Chondrocyte (in vitro differentiated cells): ENCODE data around the gene WIF1. TPM values are rescaled to one million over a fixed set of nuclear protein-coding genes. Genes with fewer than 3 reads are reported as not detected.

Experiments used
- DNase-seq: peaks from one replicate; pipeline ENCODE4 v3.0.0; 2021; ENCODE audit warnings: mixed read lengths, low spot score
- H3K27ac Mint-ChIP-seq: one replicate; pipeline ENCODE4 v1.8.0; 2021; ENCODE audit warnings: mild to moderate bottlenecking, moderate library complexity, mixed read lengths; ENCODE audit not compliant: unreplicated experiment
- H3K27me3 Mint-ChIP-seq: 2 replicates; pipeline ENCODE4 v1.8.0; 2021; ENCODE audit warnings: low read depth, mixed read lengths
- H3K36me3 Mint-ChIP-seq: 2 replicates; pipeline ENCODE4 v1.8.0; 2021; ENCODE audit warnings: low read depth, mixed read lengths
- H3K4me1 Mint-ChIP-seq: 2 replicates; pipeline ENCODE4 v1.8.0; 2021; ENCODE audit warnings: low read depth, mild to moderate bottlenecking, mixed read lengths
- H3K4me3 Mint-ChIP-seq: one replicate; pipeline ENCODE4 v1.8.0; 2021; ENCODE audit warnings: mild to moderate bottlenecking, moderate library complexity, mixed read lengths; ENCODE audit not compliant: unreplicated experiment
- H3K9me3 Mint-ChIP-seq: 2 replicates; pipeline ENCODE4 v1.8.0; 2021; ENCODE audit warnings: low read depth, mixed read lengths
- total RNA-seq: library from RNA; stranded (reverse); gene quantifications from 3 replicates; pipeline ENCODE4 v1.2.1, GENCODE V29; 2021
- TF ChIP-seq, protein P1 (sequence below): fragments of 200-600 bp; sonication (generic); IDR thresholded peaks from 2 replicates; pipeline ENCODE4 v1.5.0; 2021; ENCODE audit warnings: antibody characterized with exemption, mild to moderate bottlenecking, moderate library complexity

Gene WIF1
- total RNA-seq, 1 donor from 2014 or later = not detected

DNA sequence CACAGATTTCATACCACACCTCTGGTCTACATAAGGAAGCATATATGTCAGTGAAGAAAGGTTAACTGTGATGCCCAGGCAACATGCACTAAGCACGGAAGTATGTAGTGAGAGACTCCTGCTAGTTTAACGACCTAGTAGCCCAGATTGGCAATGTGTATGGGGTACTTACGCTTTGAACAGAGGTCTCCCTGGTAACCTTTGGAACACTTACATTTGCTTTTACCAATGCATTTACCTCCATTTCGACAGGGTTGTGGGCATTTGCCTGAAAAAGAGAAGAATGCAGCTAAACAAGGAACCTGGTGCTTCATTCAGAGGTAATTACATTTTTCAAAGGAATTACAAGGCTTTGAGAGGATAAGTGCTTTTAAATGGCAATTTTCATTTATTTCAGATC is 65.2 kb downstream of the WIF1 start:
- peaks cover 9% of the 10 kb centered on the region for H3K4me1 Mint-ChIP-seq
- peaks cover 38% of the 10 kb centered on the region for H3K27me3 Mint-ChIP-seq
- peaks cover 6% of the 10 kb centered on the region for H3K9me3 Mint-ChIP-seq
- no peaks in the 10 kb centered on the region for H3K36me3 Mint-ChIP-seq
- TF ChIP-seq, protein P1, sequence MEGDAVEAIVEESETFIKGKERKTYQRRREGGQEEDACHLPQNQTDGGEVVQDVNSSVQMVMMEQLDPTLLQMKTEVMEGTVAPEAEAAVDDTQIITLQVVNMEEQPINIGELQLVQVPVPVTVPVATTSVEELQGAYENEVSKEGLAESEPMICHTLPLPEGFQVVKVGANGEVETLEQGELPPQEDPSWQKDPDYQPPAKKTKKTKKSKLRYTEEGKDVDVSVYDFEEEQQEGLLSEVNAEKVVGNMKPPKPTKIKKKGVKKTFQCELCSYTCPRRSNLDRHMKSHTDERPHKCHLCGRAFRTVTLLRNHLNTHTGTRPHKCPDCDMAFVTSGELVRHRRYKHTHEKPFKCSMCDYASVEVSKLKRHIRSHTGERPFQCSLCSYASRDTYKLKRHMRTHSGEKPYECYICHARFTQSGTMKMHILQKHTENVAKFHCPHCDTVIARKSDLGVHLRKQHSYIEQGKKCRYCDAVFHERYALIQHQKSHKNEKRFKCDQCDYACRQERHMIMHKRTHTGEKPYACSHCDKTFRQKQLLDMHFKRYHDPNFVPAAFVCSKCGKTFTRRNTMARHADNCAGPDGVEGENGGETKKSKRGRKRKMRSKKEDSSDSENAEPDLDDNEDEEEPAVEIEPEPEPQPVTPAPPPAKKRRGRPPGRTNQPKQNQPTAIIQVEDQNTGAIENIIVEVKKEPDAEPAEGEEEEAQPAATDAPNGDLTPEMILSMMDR = no peak
- DNase-seq = no peak
- H3K4me3 Mint-ChIP-seq = no peak overlapping the region
- H3K27ac Mint-ChIP-seq = no peak overlapping the region

DNA sequence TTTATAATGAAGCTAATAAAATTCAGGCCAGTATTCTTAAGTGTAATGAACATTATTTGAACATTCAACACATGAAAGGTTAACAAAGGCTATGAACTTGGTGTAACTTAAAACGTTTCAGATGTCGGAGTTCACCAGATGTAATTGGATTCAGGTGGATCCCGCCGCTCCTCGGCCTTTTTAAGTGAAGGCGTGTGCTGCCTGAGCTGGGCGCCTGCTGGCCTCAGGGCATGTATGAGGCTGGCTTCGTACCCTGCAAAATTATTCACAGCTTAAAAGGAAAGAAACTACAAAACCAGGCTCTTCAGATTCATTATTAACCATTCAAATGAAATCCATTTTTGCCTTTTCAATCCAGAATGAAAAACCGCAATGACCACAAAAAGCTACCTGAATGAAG is 69.9 kb downstream of the WIF1 start:
- H3K9me3 Mint-ChIP-seq = no peaks in the 10 kb centered on the region
- H3K27me3 Mint-ChIP-seq = peaks cover 51% of the 10 kb centered on the region
- no peaks in the 10 kb centered on the region for H3K36me3 Mint-ChIP-seq
- no peak overlapping the region for H3K27ac Mint-ChIP-seq
- H3K4me1 Mint-ChIP-seq = peaks cover 9% of the 10 kb centered on the region
- TF ChIP-seq, protein P1 = no peak
- DNase-seq = no peak
- no peak overlapping the region for H3K4me3 Mint-ChIP-seq

DNA sequence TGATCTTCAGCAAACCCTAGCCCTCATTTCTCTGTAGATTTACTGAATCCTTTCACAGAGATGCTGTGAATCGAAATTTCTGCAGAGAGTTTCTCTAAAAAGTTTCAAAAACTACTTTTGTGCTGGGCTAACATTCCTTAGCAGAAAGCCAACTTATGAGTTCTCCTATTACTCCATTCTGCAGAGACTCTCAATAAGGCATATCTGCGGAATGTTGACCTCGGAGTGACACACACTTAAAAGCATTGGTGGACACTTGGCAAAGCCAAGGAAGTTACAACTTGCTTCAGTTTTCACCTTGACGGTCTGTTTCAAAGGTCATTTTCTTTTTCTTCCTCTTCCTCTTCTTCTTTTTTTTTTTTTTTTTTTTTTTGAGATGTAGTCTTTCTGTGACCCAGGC is 75.8 kb downstream of the WIF1 start:
- no peak for DNase-seq
- no peaks in the 10 kb centered on the region for H3K9me3 Mint-ChIP-seq
- H3K27me3 Mint-ChIP-seq = peaks cover 25% of the 10 kb centered on the region
- H3K4me3 Mint-ChIP-seq = no peak overlapping the region
- TF ChIP-seq, protein P1 = no peak
- no peaks in the 10 kb centered on the region for H3K36me3 Mint-ChIP-seq
- no peaks in the 10 kb centered on the region for H3K4me1 Mint-ChIP-seq
- no peak overlapping the region for H3K27ac Mint-ChIP-seq

DNA sequence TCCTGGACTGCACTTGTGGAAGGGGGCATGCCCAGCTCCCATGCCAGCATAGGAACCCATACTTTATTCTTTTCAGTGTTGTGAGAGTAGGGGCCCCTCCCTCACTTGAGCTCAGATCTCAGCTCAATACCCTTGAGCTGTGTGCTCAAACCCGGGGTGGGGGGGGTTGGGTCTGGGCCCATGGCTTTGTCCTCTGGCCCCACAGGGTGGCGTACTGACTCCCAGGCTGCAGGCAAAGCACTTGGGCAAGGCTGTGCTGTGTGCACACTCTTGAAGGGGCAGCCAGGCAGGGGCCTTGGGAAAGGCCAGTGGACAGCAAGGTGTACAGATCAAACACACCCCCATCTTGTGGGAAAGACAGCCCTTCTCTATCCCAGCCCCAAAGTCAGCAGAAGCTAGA is 81.8 kb downstream of the WIF1 start:
- H3K9me3 Mint-ChIP-seq = peaks cover 9% of the 10 kb centered on the region
- DNase-seq = no peak
- TF ChIP-seq, protein P1 = no peak
- peaks cover 3% of the 10 kb centered on the region for H3K27me3 Mint-ChIP-seq
- no peak overlapping the region for H3K4me3 Mint-ChIP-seq
- H3K36me3 Mint-ChIP-seq = no peaks in the 10 kb centered on the region
- no peaks in the 10 kb centered on the region for H3K4me1 Mint-ChIP-seq
- H3K27ac Mint-ChIP-seq = no peak overlapping the region

DNA sequence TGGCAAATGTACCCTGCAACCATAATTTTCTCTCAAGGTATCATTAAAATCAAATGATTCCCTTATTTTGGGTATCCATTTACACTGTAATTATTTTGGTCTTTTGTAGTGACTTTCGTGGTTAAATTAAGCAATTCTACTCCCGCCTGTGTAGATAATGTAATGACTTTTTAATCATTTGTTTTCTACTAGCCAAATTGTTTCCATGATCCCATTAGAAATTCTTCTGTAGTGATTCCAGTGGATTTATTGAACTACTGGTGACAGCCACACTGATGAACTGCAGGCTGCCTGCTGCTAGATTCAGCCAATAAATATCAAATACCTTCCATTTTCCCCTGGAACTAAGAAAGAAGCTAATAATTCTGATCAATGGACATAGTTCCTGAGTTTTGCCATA is 96.0 kb downstream of the WIF1 start:
- Mint-ChIP-seq H3K9me3 (peaks cover 6% of the 10 kb centered on the region), H3K36me3 (no peaks in the 10 kb centered on the region), H3K4me3 (no peak overlapping the region), H3K27me3 (peaks cover 35% of the 10 kb centered on the region), H3K27ac (no peak overlapping the region), H3K4me1 (no peaks in the 10 kb centered on the region)
- DNase-seq = no peak
- TF ChIP-seq, protein P1 = no peak
